Effector memory CD4-positive, alpha-beta T cell (primary cell): ENCODE results near the gene STH.

Source experiments
- DNase-seq, 3 donors: peaks; one replicate each; pipeline ENCODE4 v3.0.0-alpha.2; 2020
- H3K27ac ChIP-seq: 2 replicates; pipeline ENCODE4 v1.7.0; 2013; ENCODE audit warnings: mild to moderate bottlenecking, low read length, moderate library complexity; ENCODE audit not compliant: insufficient read depth, poor library complexity, severe bottlenecking
- H3K27me3 ChIP-seq: replicated peaks from 2 replicates; pipeline ENCODE4 v1.7.0; 2013; ENCODE audit warnings: mild to moderate bottlenecking, low read length; ENCODE audit not compliant: insufficient read depth, control insufficient read depth, poor library complexity, severe bottlenecking
- H3K36me3 ChIP-seq: 2 replicates; pipeline ENCODE4 v1.7.0; 2013; ENCODE audit warnings: mild to moderate bottlenecking, low read length, moderate library complexity; ENCODE audit not compliant: control insufficient read depth, insufficient read depth
- H3K4me1 ChIP-seq: 2 replicates; pipeline ENCODE4 v1.7.0; 2013; ENCODE audit warnings: low read length, mild to moderate bottlenecking; ENCODE audit not compliant: control insufficient read depth, insufficient read depth, poor library complexity, severe bottlenecking
- H3K4me3 ChIP-seq: 2 replicates; pipeline ENCODE4 v1.7.0; 2013; ENCODE audit warnings: low read length, low read depth, mild to moderate bottlenecking; ENCODE audit not compliant: insufficient read depth, poor library complexity, severe bottlenecking
- H3K9me3 ChIP-seq: 2 replicates; pipeline ENCODE4 v1.7.0; 2013; ENCODE audit warnings: mild to moderate bottlenecking, low read length, moderate library complexity; ENCODE audit not compliant: control insufficient read depth
- total RNA-seq, 3 donors: gene quantifications; one replicate each; lab custom pipeline; 2026; lab: John Stamatoyannopoulos, UW

The STH gene
- total RNA-seq: 0 to 0.17 (median 0) reads per million in 3 donors

DNA sequence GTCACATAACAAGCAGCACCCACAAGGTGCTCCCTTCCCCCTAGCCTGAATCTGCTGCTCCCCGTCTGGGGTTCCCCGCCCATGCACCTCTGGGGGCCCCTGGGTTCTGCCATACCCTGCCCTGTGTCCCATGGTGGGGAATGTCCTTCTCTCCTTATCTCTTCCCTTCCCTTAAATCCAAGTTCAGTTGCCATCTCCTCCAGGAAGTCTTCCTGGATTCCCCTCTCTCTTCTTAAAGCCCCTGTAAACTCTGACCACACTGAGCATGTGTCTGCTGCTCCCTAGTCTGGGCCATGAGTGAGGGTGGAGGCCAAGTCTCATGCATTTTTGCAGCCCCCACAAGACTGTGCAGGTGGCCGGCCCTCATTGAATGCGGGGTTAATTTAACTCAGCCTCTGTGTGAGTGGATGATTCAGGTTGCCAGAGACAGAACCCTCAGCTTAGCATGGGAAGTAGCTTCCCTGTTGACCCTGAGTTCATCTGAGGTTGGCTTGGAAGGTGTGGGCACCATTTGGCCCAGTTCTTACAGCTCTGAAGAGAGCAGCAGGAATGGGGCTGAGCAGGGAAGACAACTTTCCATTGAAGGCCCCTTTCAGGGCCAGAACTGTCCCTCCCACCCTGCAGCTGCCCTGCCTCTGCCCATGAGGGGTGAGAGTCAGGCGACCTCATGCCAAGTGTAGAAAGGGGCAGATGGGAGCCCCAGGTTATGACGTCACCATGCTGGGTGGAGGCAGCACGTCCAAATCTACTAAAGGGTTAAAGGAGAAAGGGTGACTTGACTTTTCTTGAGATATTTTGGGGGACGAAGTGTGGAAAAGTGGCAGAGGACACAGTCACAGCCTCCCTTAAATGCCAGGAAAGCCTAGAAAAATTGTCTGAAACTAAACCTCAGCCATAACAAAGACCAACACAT is at the start of gene STH:
Gene STH, plus strand, starts transcription at position 264 of the 913 bp plus-strand sequence. Its CDS starts 30 bp downstream, at position 294.
- no peak for DNase-seq
- Histone ChIP-seq H3K27me3 (no peaks in the 10 kb centered on the region), H3K4me3 (no peak within 1 kb of the TSS), H3K27ac (no peak within 1 kb of the TSS), H3K4me1 (no peaks in the 10 kb centered on the region), H3K36me3 (no peaks in the 10 kb centered on the region), H3K9me3 (no peaks in the 10 kb centered on the region)

GRCh38 chr17:45949755-45950320 is 49.2 kb upstream of the STH start:
- no peak for DNase-seq
- no peak overlapping the region for H3K4me3 ChIP-seq
- H3K9me3 ChIP-seq: no peaks in the 10 kb centered on the region
- H3K4me1 ChIP-seq: peaks cover 5% of the 10 kb centered on the region
- no peak overlapping the region for H3K27ac ChIP-seq
- H3K27me3 ChIP-seq: peaks cover 6% of the 10 kb centered on the region
- no peaks in the 10 kb centered on the region for H3K36me3 ChIP-seq

- H3K36me3 ChIP-seq: no peaks in the 10 kb centered on the region
- no peak overlapping the region for H3K4me3 ChIP-seq
- H3K9me3 ChIP-seq: no peaks in the 10 kb centered on the region
- DNase-seq: no peak
- peaks cover 5% of the 10 kb centered on the region for H3K4me1 ChIP-seq
- peaks cover 6% of the 10 kb centered on the region for H3K27me3 ChIP-seq
- H3K27ac ChIP-seq: no peak overlapping the region
Observed at GRCh38 chr17:45950888-45951287, 48.2 kb upstream of the STH start.

DNA sequence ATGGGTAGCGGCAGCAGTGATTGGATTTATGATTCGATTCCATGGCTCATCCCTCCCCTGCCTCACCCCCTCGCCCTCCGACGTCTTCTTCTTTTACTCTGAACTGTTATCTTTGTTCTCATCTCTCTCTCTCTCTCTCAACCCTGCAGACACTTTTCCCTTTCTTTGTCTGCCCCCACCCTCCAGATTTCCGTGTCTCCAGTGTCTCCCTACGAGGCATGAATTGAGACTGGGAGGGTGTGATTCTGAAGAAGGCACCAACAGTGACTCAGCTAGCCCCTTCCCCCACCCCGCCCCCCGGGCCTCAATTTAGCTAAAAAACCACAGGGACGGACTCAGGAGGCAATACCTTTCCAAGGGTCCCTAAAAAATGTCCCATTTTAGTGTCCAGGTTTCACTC is 47.6 kb upstream of the STH start:
- DNase-seq: no peak
- peaks cover 5% of the 10 kb centered on the region for H3K4me1 ChIP-seq
- no peak overlapping the region for H3K27ac ChIP-seq
- no peak overlapping the region for H3K4me3 ChIP-seq
- H3K27me3 ChIP-seq: peaks cover 6% of the 10 kb centered on the region
- no peaks in the 10 kb centered on the region for H3K36me3 ChIP-seq
- H3K9me3 ChIP-seq: no peaks in the 10 kb centered on the region

GRCh38 chr17:45951941-45952340 is 47.1 kb upstream of the STH start:
- Histone ChIP-seq H3K27me3 (peaks cover 6% of the 10 kb centered on the region), H3K4me3 (no peak overlapping the region), H3K9me3 (no peaks in the 10 kb centered on the region), H3K36me3 (no peaks in the 10 kb centered on the region), H3K27ac (no peak overlapping the region), H3K4me1 (peaks cover 5% of the 10 kb centered on the region)
- DNase-seq: no peak

GRCh38 chr17:45952814-45953320 is 46.2 kb upstream of the STH start:
- DNase-seq: no peak
- no peak overlapping the region for H3K4me3 ChIP-seq

GRCh38 chr17:45953561-45953960 is 45.5 kb upstream of the STH start:
- peaks cover 5% of the 10 kb centered on the region for H3K4me1 ChIP-seq
- no peak for DNase-seq
- H3K9me3 ChIP-seq: no peaks in the 10 kb centered on the region
- H3K36me3 ChIP-seq: no peaks in the 10 kb centered on the region
- no peak overlapping the region for H3K4me3 ChIP-seq
- H3K27me3 ChIP-seq: peaks cover 6% of the 10 kb centered on the region
- H3K27ac ChIP-seq: no peak overlapping the region

More at GRCh38 chr17:45952814-45953320, 46.2 kb upstream of the STH start:
- H3K27me3 ChIP-seq: peaks cover 6% of the 10 kb centered on the region
- H3K4me1 ChIP-seq: peaks cover 5% of the 10 kb centered on the region
- no peak overlapping the region for H3K27ac ChIP-seq
- no peaks in the 10 kb centered on the region for H3K9me3 ChIP-seq
- H3K36me3 ChIP-seq: no peaks in the 10 kb centered on the region

DNA sequence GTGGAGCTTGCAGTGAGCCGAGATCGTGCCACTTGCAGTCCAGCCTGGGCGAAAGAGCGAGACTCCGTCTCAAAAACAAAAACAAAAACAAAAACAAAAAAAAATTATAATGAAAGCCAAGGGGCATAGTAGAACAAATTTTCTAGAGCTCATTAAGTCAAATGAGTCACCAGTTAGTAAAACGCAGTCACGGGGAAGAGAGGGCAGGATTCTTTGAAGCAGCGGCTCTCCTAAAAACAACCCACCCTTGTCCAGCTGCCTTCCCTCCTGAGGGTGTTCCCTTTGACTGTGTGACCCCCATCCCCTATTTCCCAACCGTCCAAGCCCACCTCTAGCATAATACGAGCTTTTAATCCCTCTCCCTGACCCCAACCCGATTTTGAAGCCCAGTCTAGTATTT is 44.1 kb upstream of the STH start:
- no peak overlapping the region for H3K27ac ChIP-seq
- no peaks in the 10 kb centered on the region for H3K9me3 ChIP-seq
- no peaks in the 10 kb centered on the region for H3K36me3 ChIP-seq
- no peaks in the 10 kb centered on the region for H3K27me3 ChIP-seq
- DNase-seq: no peak
- no peaks in the 10 kb centered on the region for H3K4me1 ChIP-seq
- no peak overlapping the region for H3K4me3 ChIP-seq

- Histone ChIP-seq H3K36me3 (no peaks in the 10 kb centered on the region), H3K4me3 (no peak overlapping the region), H3K27me3 (no peaks in the 10 kb centered on the region), H3K4me1 (no peaks in the 10 kb centered on the region), H3K27ac (no peak overlapping the region), H3K9me3 (no peaks in the 10 kb centered on the region)
- DNase-seq: no peak
Observed at GRCh38 chr17:45955326-45955725, 43.7 kb upstream of the STH start.

DNA sequence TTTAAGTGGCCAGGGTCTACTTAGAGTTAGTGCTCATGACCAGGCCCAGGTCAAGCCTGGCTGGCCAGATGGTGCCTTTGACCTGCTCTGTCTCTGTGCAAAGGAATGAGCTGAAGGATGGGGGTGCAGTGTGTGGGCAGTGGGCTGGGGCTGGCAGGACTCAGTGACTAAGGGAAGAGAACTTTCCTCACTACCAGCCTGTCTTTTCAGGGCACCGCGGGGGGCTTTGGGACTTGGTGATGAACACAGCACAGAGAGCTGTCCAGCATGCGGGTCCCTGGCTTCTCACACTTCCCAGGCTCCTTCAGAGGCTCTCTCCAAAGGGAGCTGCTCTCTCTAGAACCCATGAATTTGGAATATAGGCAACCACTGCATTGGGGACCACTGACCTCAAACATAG is 43.0 kb upstream of the STH start:
- DNase-seq: no peak
- Histone ChIP-seq H3K27ac (no peak overlapping the region), H3K4me3 (no peak overlapping the region), H3K36me3 (no peaks in the 10 kb centered on the region), H3K9me3 (no peaks in the 10 kb centered on the region), H3K4me1 (no peaks in the 10 kb centered on the region), H3K27me3 (no peaks in the 10 kb centered on the region)
